ENCODE results near the gene MEGF8. TPM values are rescaled to one million over a fixed set of nuclear protein-coding genes. Genes with fewer than 3 reads are reported as not detected.
A peak's percentile ranks its signal among the peaks of the same experiment; 100 is the strongest.

Gene MEGF8
- total and polyA plus RNA-seq, 2 of the 13 experiments (the other 11 are each of a cell fraction or from before 2014, with no cell fraction given): 4.0 to 8.8 TPM

DNA sequence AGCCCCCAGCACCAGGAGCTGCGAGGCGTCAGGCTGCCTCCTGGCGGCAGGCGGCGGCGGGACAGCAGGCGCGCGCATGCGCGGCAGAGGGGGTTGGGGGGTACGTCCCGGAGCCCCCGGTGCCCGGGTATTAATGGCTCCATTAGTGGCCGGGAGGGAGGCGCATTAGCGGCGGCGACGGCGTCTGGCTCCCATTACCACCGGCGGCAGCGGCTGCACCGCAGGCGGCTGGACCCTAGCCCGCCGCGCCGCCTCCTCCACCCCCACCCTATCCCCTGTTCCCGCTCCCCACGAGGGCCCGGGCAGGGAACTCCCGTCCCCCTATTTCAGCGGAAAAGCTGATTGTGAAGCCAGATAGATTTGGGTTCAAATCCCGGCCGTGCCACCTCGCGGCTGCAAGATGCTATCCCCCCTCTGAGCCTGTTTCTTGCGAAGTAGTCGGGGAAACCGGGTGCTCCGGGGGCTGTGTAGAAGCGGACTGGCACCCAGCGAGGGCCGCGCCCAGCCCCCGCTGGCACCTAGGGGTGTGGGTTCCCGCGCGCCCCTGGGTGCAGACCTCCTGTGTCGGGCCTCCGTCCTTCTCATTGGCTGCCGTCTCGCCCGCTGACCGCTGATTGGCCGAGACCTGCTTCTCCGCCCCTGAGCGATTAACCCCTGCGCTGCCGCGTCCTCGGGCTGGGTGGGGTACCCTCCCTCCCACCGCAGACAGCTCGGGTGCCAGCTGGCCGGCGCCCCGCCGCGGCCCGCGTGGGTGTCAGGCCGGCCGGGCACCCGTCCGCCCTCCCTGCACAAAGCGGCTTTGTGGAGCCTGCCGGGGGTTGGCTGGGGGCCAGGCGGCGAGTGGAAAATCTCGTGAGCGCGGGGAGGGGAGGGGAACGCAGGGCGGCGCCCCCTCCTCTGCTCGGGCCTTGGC is 45.3 kb upstream of the MEGF8 start (continued):
- TF ChIP-seq HOXA9 (CRISPR knock-in tag; IDR thresholded peaks at IDR 0.05; ENCODE audit: borderline replicate concordance) (no peak), ZNF256 (CRISPR knock-in tag; conservative IDR thresholded peaks at IDR 0.05) (no peak), ZNF12 (CRISPR knock-in tag; IDR thresholded peaks at IDR 0.05) (no peak), ZFP41 (CRISPR knock-in tag; IDR thresholded peaks at IDR 0.05; ENCODE audit: borderline replicate concordance) (no peak), ZNF230 (CRISPR knock-in tag; IDR thresholded peaks at IDR 0.05) (no peak; the same call in 1 of the 2 replicates), ZNF577 (CRISPR knock-in tag; IDR thresholded peaks at IDR 0.05; ENCODE audit: borderline replicate concordance, low read depth) (no peak), ZNF143 (CRISPR knock-in tag; IDR thresholded peaks at IDR 0.05) (peak; percentile 7; the same call in 1 of the 2 replicates), ZNF292 (CRISPR knock-in tag; IDR thresholded peaks at IDR 0.05; ENCODE audit: borderline replicate concordance, low read depth) (no peak), MZF1 (CRISPR knock-in tag; IDR thresholded peaks at IDR 0.05; ENCODE audit: borderline replicate concordance) (no peak), ZFY (CRISPR knock-in tag; IDR thresholded peaks at IDR 0.05) (peak; percentile 59), ZNF562 (CRISPR knock-in tag; IDR thresholded peaks at IDR 0.05; ENCODE audit: borderline replicate concordance) (no peak), KLF6 (CRISPR knock-in tag; IDR thresholded peaks at IDR 0.05) (no peak), HNRNPK (IDR thresholded peaks at IDR 0.05; ENCODE audit: low read depth, low read length, poor library complexity, severe bottlenecking) (peak; percentile 99), FOXO1 (CRISPR knock-in tag; IDR thresholded peaks at IDR 0.05) (no peak), PAX8 (CRISPR knock-in tag; IDR thresholded peaks at IDR 0.05; ENCODE audit: borderline replicate concordance) (no peak), PHF8 (CRISPR knock-in tag; IDR thresholded peaks at IDR 0.05) (peak; percentile 65), KDM1A (CRISPR knock-in tag; IDR thresholded peaks at IDR 0.05) (no peak)
- TF ChIP-seq, protein P1, sequence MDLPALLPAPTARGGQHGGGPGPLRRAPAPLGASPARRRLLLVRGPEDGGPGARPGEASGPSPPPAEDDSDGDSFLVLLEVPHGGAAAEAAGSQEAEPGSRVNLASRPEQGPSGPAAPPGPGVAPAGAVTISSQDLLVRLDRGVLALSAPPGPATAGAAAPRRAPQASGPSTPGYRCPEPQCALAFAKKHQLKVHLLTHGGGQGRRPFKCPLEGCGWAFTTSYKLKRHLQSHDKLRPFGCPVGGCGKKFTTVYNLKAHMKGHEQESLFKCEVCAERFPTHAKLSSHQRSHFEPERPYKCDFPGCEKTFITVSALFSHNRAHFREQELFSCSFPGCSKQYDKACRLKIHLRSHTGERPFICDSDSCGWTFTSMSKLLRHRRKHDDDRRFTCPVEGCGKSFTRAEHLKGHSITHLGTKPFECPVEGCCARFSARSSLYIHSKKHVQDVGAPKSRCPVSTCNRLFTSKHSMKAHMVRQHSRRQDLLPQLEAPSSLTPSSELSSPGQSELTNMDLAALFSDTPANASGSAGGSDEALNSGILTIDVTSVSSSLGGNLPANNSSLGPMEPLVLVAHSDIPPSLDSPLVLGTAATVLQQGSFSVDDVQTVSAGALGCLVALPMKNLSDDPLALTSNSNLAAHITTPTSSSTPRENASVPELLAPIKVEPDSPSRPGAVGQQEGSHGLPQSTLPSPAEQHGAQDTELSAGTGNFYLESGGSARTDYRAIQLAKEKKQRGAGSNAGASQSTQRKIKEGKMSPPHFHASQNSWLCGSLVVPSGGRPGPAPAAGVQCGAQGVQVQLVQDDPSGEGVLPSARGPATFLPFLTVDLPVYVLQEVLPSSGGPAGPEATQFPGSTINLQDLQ (CRISPR knock-in tag; IDR thresholded peaks at IDR 0.05): no peak
- TF ChIP-seq, protein P2, sequence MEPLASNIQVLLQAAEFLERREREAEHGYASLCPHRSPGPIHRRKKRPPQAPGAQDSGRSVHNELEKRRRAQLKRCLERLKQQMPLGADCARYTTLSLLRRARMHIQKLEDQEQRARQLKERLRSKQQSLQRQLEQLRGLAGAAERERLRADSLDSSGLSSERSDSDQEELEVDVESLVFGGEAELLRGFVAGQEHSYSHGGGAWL (CRISPR knock-in tag; IDR thresholded peaks at IDR 0.05): no peak
- TF ChIP-seq, protein P3, sequence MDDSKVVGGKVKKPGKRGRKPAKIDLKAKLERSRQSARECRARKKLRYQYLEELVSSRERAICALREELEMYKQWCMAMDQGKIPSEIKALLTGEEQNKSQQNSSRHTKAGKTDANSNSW (CRISPR knock-in tag; IDR thresholded peaks at IDR 0.05; ENCODE audit: borderline replicate concordance): no peak
- TF ChIP-seq, protein P4, sequence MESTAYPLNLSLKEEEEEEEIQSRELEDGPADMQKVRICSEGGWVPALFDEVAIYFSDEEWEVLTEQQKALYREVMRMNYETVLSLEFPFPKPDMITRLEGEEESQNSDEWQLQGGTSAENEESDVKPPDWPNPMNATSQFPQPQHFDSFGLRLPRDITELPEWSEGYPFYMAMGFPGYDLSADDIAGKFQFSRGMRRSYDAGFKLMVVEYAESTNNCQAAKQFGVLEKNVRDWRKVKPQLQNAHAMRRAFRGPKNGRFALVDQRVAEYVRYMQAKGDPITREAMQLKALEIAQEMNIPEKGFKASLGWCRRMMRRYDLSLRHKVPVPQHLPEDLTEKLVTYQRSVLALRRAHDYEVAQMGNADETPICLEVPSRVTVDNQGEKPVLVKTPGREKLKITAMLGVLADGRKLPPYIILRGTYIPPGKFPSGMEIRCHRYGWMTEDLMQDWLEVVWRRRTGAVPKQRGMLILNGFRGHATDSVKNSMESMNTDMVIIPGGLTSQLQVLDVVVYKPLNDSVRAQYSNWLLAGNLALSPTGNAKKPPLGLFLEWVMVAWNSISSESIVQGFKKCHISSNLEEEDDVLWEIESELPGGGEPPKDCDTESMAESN (CRISPR knock-in tag; conservative IDR thresholded peaks at IDR 0.05): no peak
- TF ChIP-seq, protein P5, sequence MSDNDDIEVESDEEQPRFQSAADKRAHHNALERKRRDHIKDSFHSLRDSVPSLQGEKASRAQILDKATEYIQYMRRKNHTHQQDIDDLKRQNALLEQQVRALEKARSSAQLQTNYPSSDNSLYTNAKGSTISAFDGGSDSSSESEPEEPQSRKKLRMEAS (IDR thresholded peaks at IDR 0.05): peak; percentile 57
